Measurements from ENCODE around the gene UMAD1. TPM values are rescaled to one million over a fixed set of nuclear protein-coding genes. Genes with fewer than 3 reads are reported as not detected.

Gene UMAD1
- total RNA-seq, 1 donor from 2014 or later = 18.6 TPM

- no peak for ATAC-seq
- intact Hi-C loops (cut with DNase I) = no loop called here
- no peak for DNase-seq (ENCODE audit: low spot score)
Observed at GRCh38 chr7:7750571-7751242, 110.2 kb downstream of the UMAD1 start.

- ATAC-seq (no peak), DNase-seq (ENCODE audit: low spot score) (no peak)
- intact Hi-C loops (cut with DNase I) = no loop called here
Observed at GRCh38 chr7:7751243-7752092, 110.9 kb downstream of the UMAD1 start.

GRCh38 chr7:7756577-7756976 lies 116.0 kb downstream of the UMAD1 start:
- DNase-seq (ENCODE audit: low spot score) = no peak
- ATAC-seq = no peak
- intact Hi-C loops (cut with DNase I) = no loop called here

GRCh38 chr7:7757576-7757975 lies 117.0 kb downstream of the UMAD1 start:
- DNase-seq (ENCODE audit: low spot score) = no peak
- no peak for ATAC-seq
- intact Hi-C loops (cut with DNase I) = no loop called here

- intact Hi-C loops (cut with DNase I) = loop anchor here (5.0 kb wide), 1 partner anchor 79 kb away; no protein-coding TSS in a partner anchor
- peak; percentile 80 for ATAC-seq
- DNase-seq (ENCODE audit: low spot score) = no peak
Observed at GRCh38 chr7:7761340-7761973, 120.9 kb downstream of the UMAD1 start.

- peak; percentile 68 for ATAC-seq
- intact Hi-C loops (cut with DNase I) = loop anchor here (5.0 kb wide), 1 partner anchor 80 kb away; no protein-coding TSS in a partner anchor
- DNase-seq (ENCODE audit: low spot score) = no peak
Observed at GRCh38 chr7:7761974-7762779, 121.6 kb downstream of the UMAD1 start.

- ATAC-seq (no peak), DNase-seq (ENCODE audit: low spot score) (no peak)
- intact Hi-C loops (cut with DNase I) = loop anchor here (5.0 kb wide), 1 partner anchor 82 kb away; no protein-coding TSS in a partner anchor
Observed at GRCh38 chr7:7764520-7765396, 124.2 kb downstream of the UMAD1 start.

GRCh38 chr7:7765422-7765821 lies 124.9 kb downstream of the UMAD1 start:
- no peak for ATAC-seq
- DNase-seq (ENCODE audit: low spot score) = no peak
- intact Hi-C loops (cut with DNase I) = no loop called here

- ATAC-seq = no peak
- DNase-seq (ENCODE audit: low spot score) = no peak
- intact Hi-C loops (cut with DNase I) = no loop called here
Observed at GRCh38 chr7:7766671-7767070, 126.1 kb downstream of the UMAD1 start.

GRCh38 chr7:7768977-7769709 lies 128.6 kb downstream of the UMAD1 start:
- intact Hi-C loops (cut with DNase I) = no loop called here
- no peak for DNase-seq (ENCODE audit: low spot score)
- ATAC-seq = no peak

- ATAC-seq = no peak
- intact Hi-C loops (cut with DNase I) = no loop called here
- DNase-seq (ENCODE audit: low spot score) = no peak
Observed at GRCh38 chr7:7769710-7770627, 129.4 kb downstream of the UMAD1 start.

- no peak for DNase-seq (ENCODE audit: low spot score)
- intact Hi-C loops (cut with DNase I) = no loop called here
- no peak for ATAC-seq
Observed at GRCh38 chr7:7771452-7771851, 130.9 kb downstream of the UMAD1 start.

- DNase-seq (ENCODE audit: low spot score) = no peak
- no peak for ATAC-seq
- intact Hi-C loops (cut with DNase I) = no loop called here
Observed at GRCh38 chr7:7772397-7772821, 131.9 kb downstream of the UMAD1 start.

GRCh38 chr7:7773334-7774309 lies 133.1 kb downstream of the UMAD1 start:
- intact Hi-C loops (cut with DNase I) = no loop called here
- DNase-seq (ENCODE audit: low spot score) (no peak), ATAC-seq (no peak)

GRCh38 chr7:7779888-7780287 lies 139.3 kb downstream of the UMAD1 start:
- intact Hi-C loops (cut with DNase I) = no loop called here
- no peak for ATAC-seq
- DNase-seq (ENCODE audit: low spot score) = no peak

Data from sciatic nerve (tissue), 2 donors.